OCI-LY1 (cell line): ENCODE measurements around the gene MEG3.

ENCODE experiments used
- H2AFZ ChIP-seq: fragments of 200-600 bp; sonication (generic), shearing (Covaris generic); 2 replicates; pipeline ENCODE4 v1.6.0; 2014; ENCODE audit warnings: antibody characterized with exemption, mild to moderate bottlenecking, low read length
- H3F3A ChIP-seq: fragments of 200-600 bp; sonication (generic), shearing (Covaris generic); 2 replicates; pipeline ENCODE4 v1.6.0; 2014; ENCODE audit warnings: mild to moderate bottlenecking, antibody characterized with exemption, low read length, moderate library complexity; ENCODE audit not compliant: insufficient read depth
- H3K27ac ChIP-seq: fragments of 200-600 bp; sonication (generic); 2 replicates; pipeline ENCODE4 v1.5.1; 2014; ENCODE audit warnings: low read length, mixed run types, mild to moderate bottlenecking, low read depth; ENCODE audit not compliant: poor library complexity, severe bottlenecking
- H3K27me3 ChIP-seq: fragments of 200-600 bp; sonication (generic); 2 replicates; pipeline ENCODE4 v1.6.0; 2014; ENCODE audit warnings: antibody characterized with exemption, mild to moderate bottlenecking, low read length, moderate library complexity; ENCODE audit not compliant: insufficient read depth
- H3K36me3 ChIP-seq: fragments of 200-600 bp; sonication (generic); 2 replicates; pipeline ENCODE4 v1.6.1; 2014; ENCODE audit warnings: mild to moderate bottlenecking, antibody characterized with exemption, low read length, moderate library complexity, mixed read lengths; ENCODE audit not compliant: insufficient read depth
- H3K4me1 ChIP-seq: fragments of 200-600 bp; sonication (generic); 2 replicates; pipeline ENCODE4 v1.5.1; 2014; ENCODE audit warnings: mild to moderate bottlenecking, low read length, moderate library complexity; ENCODE audit not compliant: insufficient read depth, severe bottlenecking
- H3K4me2 ChIP-seq: fragments of 200-600 bp; sonication (generic), shearing (Covaris generic); 2 replicates; pipeline ENCODE4 v1.6.1; 2014; ENCODE audit warnings: low read length
- H3K4me3 ChIP-seq: fragments of 200-600 bp; sonication (generic); 2 replicates; pipeline ENCODE4 v1.5.1; 2014; ENCODE audit warnings: low read length, low read depth, mild to moderate bottlenecking, mixed read lengths; ENCODE audit not compliant: poor library complexity, severe bottlenecking
- H3K79me2 ChIP-seq: fragments of 200-600 bp; shearing (Covaris generic); 2 replicates; pipeline ENCODE4 v1.6.1; 2016; ENCODE audit warnings: mixed run types, low read length, mixed read lengths; ENCODE audit not compliant: insufficient read depth
- H3K9ac ChIP-seq: fragments of 200-600 bp; sonication (generic), shearing (Covaris generic); 2 replicates; pipeline ENCODE4 v1.6.1; 2014; ENCODE audit warnings: mild to moderate bottlenecking, low read length, mixed read lengths
- H3K9me2 ChIP-seq: fragments of 200-600 bp; sonication (generic), shearing (Covaris generic); 2 replicates; pipeline ENCODE4 v1.6.1; 2014; ENCODE audit warnings: low read depth, mild to moderate bottlenecking, low read length, mixed read lengths
- H3K9me3 ChIP-seq: fragments of 200-600 bp; shearing (Covaris generic); 2 replicates; pipeline ENCODE4 v1.6.1; 2014; ENCODE audit warnings: low read length, mixed read lengths
- H4K20me1 ChIP-seq: fragments of 200-600 bp; sonication (generic), shearing (Covaris generic); 2 replicates; pipeline ENCODE4 v1.6.0; 2016; ENCODE audit warnings: mild to moderate bottlenecking, low read length; ENCODE audit not compliant: insufficient read depth
- EZH2 ChIP-seq: fragments of 200-600 bp; sonication (generic), shearing (Covaris generic); IDR thresholded peaks from 2 replicates; pipeline ENCODE4 v1.8.0; 2017; ENCODE audit warnings: borderline replicate concordance, mixed run types, mild to moderate bottlenecking, antibody characterized with exemption, low read length, moderate library complexity, mixed read lengths
- TF ChIP-seq, protein P1 (sequence below): fragments of 200-600 bp; sonication (generic), shearing (Covaris generic); IDR thresholded peaks from 2 replicates; pipeline ENCODE4 v1.5.1; 2017; ENCODE audit warnings: mild to moderate bottlenecking, antibody characterized with exemption, low read length, moderate library complexity, mixed read lengths

Gene MEG3

GRCh38 chr14:100891501-100892445 lies 65.9 kb downstream of the MEG3 start:
- Histone ChIP-seq H3F3A (no peaks in the 10 kb centered on the region), H3K9me2 (no peaks in the 10 kb centered on the region), H3K79me2 (no peaks in the 10 kb centered on the region), H3K36me3 (no peaks in the 10 kb centered on the region), H3K27me3 (no peaks in the 10 kb centered on the region), H3K27ac (no peak overlapping the region), H3K9me3 (no peaks in the 10 kb centered on the region), H3K4me2 (no peak overlapping the region), H3K4me3 (no peak overlapping the region), H4K20me1 (no peaks in the 10 kb centered on the region), H3K9ac (no peak overlapping the region), H3K4me1 (no peaks in the 10 kb centered on the region), H2AFZ (no peak overlapping the region)
- TF ChIP-seq, protein P1, sequence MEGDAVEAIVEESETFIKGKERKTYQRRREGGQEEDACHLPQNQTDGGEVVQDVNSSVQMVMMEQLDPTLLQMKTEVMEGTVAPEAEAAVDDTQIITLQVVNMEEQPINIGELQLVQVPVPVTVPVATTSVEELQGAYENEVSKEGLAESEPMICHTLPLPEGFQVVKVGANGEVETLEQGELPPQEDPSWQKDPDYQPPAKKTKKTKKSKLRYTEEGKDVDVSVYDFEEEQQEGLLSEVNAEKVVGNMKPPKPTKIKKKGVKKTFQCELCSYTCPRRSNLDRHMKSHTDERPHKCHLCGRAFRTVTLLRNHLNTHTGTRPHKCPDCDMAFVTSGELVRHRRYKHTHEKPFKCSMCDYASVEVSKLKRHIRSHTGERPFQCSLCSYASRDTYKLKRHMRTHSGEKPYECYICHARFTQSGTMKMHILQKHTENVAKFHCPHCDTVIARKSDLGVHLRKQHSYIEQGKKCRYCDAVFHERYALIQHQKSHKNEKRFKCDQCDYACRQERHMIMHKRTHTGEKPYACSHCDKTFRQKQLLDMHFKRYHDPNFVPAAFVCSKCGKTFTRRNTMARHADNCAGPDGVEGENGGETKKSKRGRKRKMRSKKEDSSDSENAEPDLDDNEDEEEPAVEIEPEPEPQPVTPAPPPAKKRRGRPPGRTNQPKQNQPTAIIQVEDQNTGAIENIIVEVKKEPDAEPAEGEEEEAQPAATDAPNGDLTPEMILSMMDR = no peak
- TF ChIP-seq EZH2 = no peak

DNA sequence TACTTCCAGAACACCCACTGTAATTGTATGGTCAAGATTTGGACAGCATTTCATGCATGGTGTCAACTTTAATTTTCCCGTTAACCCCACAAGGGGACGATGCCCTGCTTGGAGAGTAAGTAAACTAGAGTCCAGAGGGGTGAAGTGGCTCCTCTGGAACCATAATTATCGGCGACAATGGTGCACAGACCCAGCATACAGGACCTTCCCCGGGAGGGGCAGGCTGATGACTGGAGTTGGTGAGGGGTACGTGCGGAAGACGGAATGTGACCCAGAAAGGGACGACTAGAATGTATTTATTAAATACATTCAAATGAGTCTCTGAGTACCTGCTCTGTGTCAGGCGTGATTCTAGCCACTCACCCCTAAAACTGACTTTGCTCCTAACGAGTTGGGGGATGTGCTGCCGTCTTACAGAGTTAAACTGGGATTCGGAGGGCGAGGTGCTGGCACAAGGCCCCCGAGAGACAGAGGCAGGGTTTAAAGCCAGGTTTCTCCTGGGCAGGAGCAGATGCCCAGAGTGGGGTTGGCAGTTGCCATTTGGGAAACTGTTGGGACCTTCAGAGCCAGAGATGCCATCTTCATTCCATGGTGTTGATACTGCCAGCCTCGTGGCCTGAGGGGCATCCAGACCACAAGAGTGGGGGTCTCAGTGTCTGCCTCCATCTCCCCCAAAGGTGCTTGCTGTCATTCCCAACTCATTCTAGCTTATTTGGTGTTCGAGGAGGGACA lies 66.7 kb downstream of the MEG3 start:
- no peak overlapping the region for H2AFZ ChIP-seq
- no peak overlapping the region for H3K9ac ChIP-seq
- H3K27ac ChIP-seq = no peak overlapping the region
- no peaks in the 10 kb centered on the region for H3K4me1 ChIP-seq
- H3K27me3 ChIP-seq = no peaks in the 10 kb centered on the region
- no peaks in the 10 kb centered on the region for H4K20me1 ChIP-seq
- H3K9me3 ChIP-seq = no peaks in the 10 kb centered on the region
- H3K4me2 ChIP-seq = no peak overlapping the region
- H3K9me2 ChIP-seq = no peaks in the 10 kb centered on the region
- H3K36me3 ChIP-seq = no peaks in the 10 kb centered on the region
- no peak for TF ChIP-seq EZH2
- TF ChIP-seq, protein P1 = no peak
- no peaks in the 10 kb centered on the region for H3K79me2 ChIP-seq
- H3K4me3 ChIP-seq = no peak overlapping the region
- H3F3A ChIP-seq = no peaks in the 10 kb centered on the region

- no peaks in the 10 kb centered on the region for H3K27me3 ChIP-seq
- no peak overlapping the region for H3K9ac ChIP-seq
- H3K9me3 ChIP-seq = no peaks in the 10 kb centered on the region
- no peak overlapping the region for H3K27ac ChIP-seq
- H4K20me1 ChIP-seq = no peaks in the 10 kb centered on the region
- H3K36me3 ChIP-seq = no peaks in the 10 kb centered on the region
- H3K79me2 ChIP-seq = no peaks in the 10 kb centered on the region
- no peak overlapping the region for H2AFZ ChIP-seq
- H3K4me2 ChIP-seq = no peak overlapping the region
- H3K4me3 ChIP-seq = no peak overlapping the region
- TF ChIP-seq, protein P1 = no peak
- no peak for TF ChIP-seq EZH2
- no peaks in the 10 kb centered on the region for H3K4me1 ChIP-seq
- no peaks in the 10 kb centered on the region for H3K9me2 ChIP-seq
- no peaks in the 10 kb centered on the region for H3F3A ChIP-seq
Measured at GRCh38 chr14:100893228-100893601, 67.3 kb downstream of the MEG3 start.
